ENCODE measurements around the gene FYN. TPM values are rescaled to one million over a fixed set of nuclear protein-coding genes. Genes with fewer than 3 reads are reported as not detected.

FYN gene
- total and polyA plus RNA-seq, 2 donors: 93.9 to 97.6 TPM

GRCh38 chr6:111823831-111824607 lies 49.2 kb downstream of the FYN start:
- Histone ChIP-seq H3K9me3 (ENCODE audit: control insufficient read depth in 2 of 2, insufficient read depth in 1 of 2, low read length in 1 of 2) (no peaks in the 10 kb centered on the region), H3K4me3 (ENCODE audit: low read length in 2 of 2) (no peak overlapping the region), H3K36me3 (ENCODE audit: control insufficient read depth in 2 of 2, insufficient read depth in 2 of 2, low read length in 1 of 2) (peaks cover 9% of the 10 kb centered on the region in 2 donors), H3K4me1 (ENCODE audit: control insufficient read depth in 2 of 2, insufficient read depth in 2 of 2, low read length in 2 of 2) (peaks cover 0 to 10% of the 10 kb centered on the region in 2 donors), H3K27me3 (ENCODE audit: control insufficient read depth in 2 of 2, insufficient read depth in 1 of 2, low read length in 1 of 2) (no peaks in the 10 kb centered on the region), H3K27ac (ENCODE audit: low read depth in 1 of 2, low read length in 1 of 2) (peak overlapping the region in 1 of 2 donors; percentile 41)
- WGBS: 82% methylated on average over 4 of the region's 4 CpGs
- DNase-seq (ENCODE audit: low read depth in 6 of 9, low spot score in 9 of 9): no peak

DNA sequence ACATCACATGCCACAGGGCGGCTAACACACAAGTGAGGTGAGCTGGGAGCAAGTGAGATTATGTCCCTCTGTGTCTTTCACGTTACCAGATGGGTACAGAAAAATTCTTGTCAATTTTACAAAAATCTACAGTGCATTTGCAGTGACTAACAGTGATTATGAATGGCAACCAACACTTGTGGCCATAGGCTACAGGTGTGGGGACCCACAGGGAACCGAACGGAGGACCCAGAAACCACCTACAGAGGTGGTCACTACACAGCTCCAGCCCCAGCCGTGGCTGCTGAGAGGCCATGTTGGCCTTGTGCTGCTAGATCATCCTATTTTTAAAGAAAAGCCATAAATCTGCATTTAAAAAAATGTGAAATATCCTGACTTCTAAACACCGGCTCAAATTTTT lies 50.2 kb downstream of the FYN start:
- WGBS: 98% methylated on average over 6 of the region's 6 CpGs
- peaks cover 0 to 15% of the 10 kb centered on the region in 2 donors for H3K4me1 ChIP-seq (ENCODE audit: control insufficient read depth in 2 of 2, insufficient read depth in 2 of 2, low read length in 2 of 2)
- no peak overlapping the region for H3K27ac ChIP-seq (ENCODE audit: low read depth in 1 of 2, low read length in 1 of 2)
- H3K27me3 ChIP-seq (ENCODE audit: control insufficient read depth in 2 of 2, insufficient read depth in 1 of 2, low read length in 1 of 2): no peaks in the 10 kb centered on the region
- peaks cover 7 to 16% of the 10 kb centered on the region in 2 donors for H3K36me3 ChIP-seq (ENCODE audit: control insufficient read depth in 2 of 2, insufficient read depth in 2 of 2, low read length in 1 of 2)
- no peak for DNase-seq (ENCODE audit: low read depth in 6 of 9, low spot score in 9 of 9)
- no peaks in the 10 kb centered on the region for H3K9me3 ChIP-seq (ENCODE audit: control insufficient read depth in 2 of 2, insufficient read depth in 1 of 2, low read length in 1 of 2)
- no peak overlapping the region for H3K4me3 ChIP-seq (ENCODE audit: low read length in 2 of 2)

GRCh38 chr6:111819458-111819857 lies 53.8 kb downstream of the FYN start:
- Histone ChIP-seq H3K4me1 (ENCODE audit: control insufficient read depth in 2 of 2, insufficient read depth in 2 of 2, low read length in 2 of 2) (peaks cover 0 to 13% of the 10 kb centered on the region in 2 donors), H3K36me3 (ENCODE audit: control insufficient read depth in 2 of 2, insufficient read depth in 2 of 2, low read length in 1 of 2) (peaks cover 3 to 19% of the 10 kb centered on the region in 2 donors), H3K27ac (ENCODE audit: low read depth in 1 of 2, low read length in 1 of 2) (no peak overlapping the region), H3K27me3 (ENCODE audit: control insufficient read depth in 2 of 2, insufficient read depth in 1 of 2, low read length in 1 of 2) (no peaks in the 10 kb centered on the region), H3K4me3 (ENCODE audit: low read length in 2 of 2) (no peak overlapping the region), H3K9me3 (ENCODE audit: control insufficient read depth in 2 of 2, insufficient read depth in 1 of 2, low read length in 1 of 2) (no peaks in the 10 kb centered on the region)
- DNase-seq (ENCODE audit: low read depth in 6 of 9, low spot score in 9 of 9): no peak
- WGBS: 97% methylated on average over 3 of the region's 3 CpGs

- peaks cover 3 to 13% of the 10 kb centered on the region in 2 donors for H3K4me1 ChIP-seq (ENCODE audit: control insufficient read depth in 2 of 2, insufficient read depth in 2 of 2, low read length in 2 of 2)
- no peak overlapping the region for H3K27ac ChIP-seq (ENCODE audit: low read depth in 1 of 2, low read length in 1 of 2)
- 76% methylated on average over 5 of the region's 5 CpGs for WGBS
- no peak overlapping the region for H3K4me3 ChIP-seq (ENCODE audit: low read length in 2 of 2)
- DNase-seq (ENCODE audit: low read depth in 6 of 9, low spot score in 9 of 9): no peak
- H3K9me3 ChIP-seq (ENCODE audit: control insufficient read depth in 2 of 2, insufficient read depth in 1 of 2, low read length in 1 of 2): no peaks in the 10 kb centered on the region
- H3K27me3 ChIP-seq (ENCODE audit: control insufficient read depth in 2 of 2, insufficient read depth in 1 of 2, low read length in 1 of 2): no peaks in the 10 kb centered on the region
- peaks cover 6 to 22% of the 10 kb centered on the region in 2 donors for H3K36me3 ChIP-seq (ENCODE audit: control insufficient read depth in 2 of 2, insufficient read depth in 2 of 2, low read length in 1 of 2)
Observed at GRCh38 chr6:111818539-111819226, 54.6 kb downstream of the FYN start.

GRCh38 chr6:111817451-111818120 lies 55.7 kb downstream of the FYN start:
- Histone ChIP-seq H3K4me3 (ENCODE audit: low read length in 2 of 2) (no peak overlapping the region), H3K4me1 (ENCODE audit: control insufficient read depth in 2 of 2, insufficient read depth in 2 of 2, low read length in 2 of 2) (peaks cover 5% of the 10 kb centered on the region in 2 donors), H3K36me3 (ENCODE audit: control insufficient read depth in 2 of 2, insufficient read depth in 2 of 2, low read length in 1 of 2) (peaks cover 9 to 28% of the 10 kb centered on the region in 2 donors), H3K27ac (ENCODE audit: low read depth in 1 of 2, low read length in 1 of 2) (no peak overlapping the region), H3K9me3 (ENCODE audit: control insufficient read depth in 2 of 2, insufficient read depth in 1 of 2, low read length in 1 of 2) (no peaks in the 10 kb centered on the region), H3K27me3 (ENCODE audit: control insufficient read depth in 2 of 2, insufficient read depth in 1 of 2, low read length in 1 of 2) (no peaks in the 10 kb centered on the region)
- DNase-seq (ENCODE audit: low read depth in 6 of 9, low spot score in 9 of 9): no peak
- WGBS: 88% methylated on average over 6 of the region's 6 CpGs

GRCh38 chr6:111813677-111814310 lies 59.5 kb downstream of the FYN start:
- H3K4me1 ChIP-seq (ENCODE audit: control insufficient read depth in 2 of 2, insufficient read depth in 2 of 2, low read length in 2 of 2): peaks cover 14 to 21% of the 10 kb centered on the region in 2 donors
- no peaks in the 10 kb centered on the region for H3K9me3 ChIP-seq (ENCODE audit: control insufficient read depth in 2 of 2, insufficient read depth in 1 of 2, low read length in 1 of 2)
- no peak for DNase-seq (ENCODE audit: low read depth in 6 of 9, low spot score in 9 of 9)
- WGBS: 95% methylated on average over 8 of the region's 8 CpGs
- H3K27ac ChIP-seq (ENCODE audit: low read depth in 1 of 2, low read length in 1 of 2): no peak overlapping the region
- no peaks in the 10 kb centered on the region for H3K27me3 ChIP-seq (ENCODE audit: control insufficient read depth in 2 of 2, insufficient read depth in 1 of 2, low read length in 1 of 2)
- H3K36me3 ChIP-seq (ENCODE audit: control insufficient read depth in 2 of 2, insufficient read depth in 2 of 2, low read length in 1 of 2): peaks cover 12 to 45% of the 10 kb centered on the region in 2 donors
- H3K4me3 ChIP-seq (ENCODE audit: low read length in 2 of 2): no peak overlapping the region

- DNase-seq (ENCODE audit: low read depth in 6 of 9, low spot score in 9 of 9): no peak
- peaks cover 10 to 43% of the 10 kb centered on the region in 2 donors for H3K36me3 ChIP-seq (ENCODE audit: control insufficient read depth in 2 of 2, insufficient read depth in 2 of 2, low read length in 1 of 2)
- peaks cover 18 to 22% of the 10 kb centered on the region in 2 donors for H3K4me1 ChIP-seq (ENCODE audit: control insufficient read depth in 2 of 2, insufficient read depth in 2 of 2, low read length in 2 of 2)
- H3K27me3 ChIP-seq (ENCODE audit: control insufficient read depth in 2 of 2, insufficient read depth in 1 of 2, low read length in 1 of 2): no peaks in the 10 kb centered on the region
- H3K27ac ChIP-seq (ENCODE audit: low read depth in 1 of 2, low read length in 1 of 2): no peak overlapping the region
- no peaks in the 10 kb centered on the region for H3K9me3 ChIP-seq (ENCODE audit: control insufficient read depth in 2 of 2, insufficient read depth in 1 of 2, low read length in 1 of 2)
- no peak overlapping the region for H3K4me3 ChIP-seq (ENCODE audit: low read length in 2 of 2)
Observed at GRCh38 chr6:111813237-111813636, 60.0 kb downstream of the FYN start.

DNA sequence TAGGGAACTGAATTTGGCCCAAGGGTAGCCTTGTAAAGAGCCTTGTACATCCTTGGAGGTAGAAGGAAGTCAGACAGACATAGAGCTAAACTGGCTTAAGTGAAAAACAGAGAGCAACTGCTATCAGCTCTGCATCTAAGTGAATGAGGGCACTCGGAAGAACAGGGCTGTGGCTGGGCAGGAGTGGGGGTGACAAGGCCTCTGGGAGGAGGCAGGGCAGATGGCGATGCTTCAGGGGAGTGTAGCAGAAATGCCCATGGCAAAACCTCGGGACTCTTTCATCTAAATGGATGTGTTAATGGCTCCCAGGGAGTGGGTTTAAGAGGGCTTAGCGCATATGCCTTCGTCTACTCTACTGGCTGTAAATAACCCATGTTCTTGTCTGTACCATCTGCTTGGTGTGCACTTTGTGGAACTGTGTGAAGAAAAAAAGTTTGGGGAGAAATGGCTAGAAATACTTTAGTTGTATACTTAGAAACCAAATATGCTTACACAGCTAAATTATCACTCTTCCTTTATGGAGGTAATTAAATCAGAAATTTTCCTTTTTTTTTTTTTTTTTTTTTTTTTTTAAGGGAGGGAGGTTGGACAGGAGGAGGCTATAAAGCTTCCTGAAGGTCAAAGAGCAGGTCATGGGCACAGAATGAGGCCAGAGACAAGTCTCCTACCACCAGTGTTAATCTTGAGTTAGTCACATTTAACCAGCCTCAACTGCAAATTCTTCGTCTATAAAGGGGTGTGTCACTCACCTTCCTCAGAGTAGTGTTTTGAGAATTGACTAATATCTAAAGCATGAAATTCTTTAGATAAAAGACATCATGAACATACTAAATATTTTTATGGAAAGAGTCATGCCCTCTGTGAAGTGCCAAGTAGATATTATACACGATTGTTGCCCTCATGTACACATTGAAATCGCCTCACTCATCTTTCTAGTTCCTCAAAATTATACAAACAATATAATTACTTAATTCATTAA lies 60.9 kb downstream of the FYN start:
- peaks cover 25 to 29% of the 10 kb centered on the region in 2 donors for H3K4me1 ChIP-seq (ENCODE audit: control insufficient read depth in 2 of 2, insufficient read depth in 2 of 2, low read length in 2 of 2)
- no peaks in the 10 kb centered on the region for H3K9me3 ChIP-seq (ENCODE audit: control insufficient read depth in 2 of 2, insufficient read depth in 1 of 2, low read length in 1 of 2)
- DNase-seq (ENCODE audit: low read depth in 6 of 9, low spot score in 9 of 9): no peak
- H3K4me3 ChIP-seq (ENCODE audit: low read length in 2 of 2): no peak overlapping the region
- H3K27me3 ChIP-seq (ENCODE audit: control insufficient read depth in 2 of 2, insufficient read depth in 1 of 2, low read length in 1 of 2): no peaks in the 10 kb centered on the region
- peaks cover 9 to 41% of the 10 kb centered on the region in 2 donors for H3K36me3 ChIP-seq (ENCODE audit: control insufficient read depth in 2 of 2, insufficient read depth in 2 of 2, low read length in 1 of 2)
- peak overlapping the region in 1 of 2 donors; percentile 11 for H3K27ac ChIP-seq (ENCODE audit: low read depth in 1 of 2, low read length in 1 of 2)
- 95% methylated on average over 8 of the region's 8 CpGs for WGBS
